Measurements from ENCODE around the gene ZACN.
"Not testable (repeated sequence)": the region's sequence is repeated elsewhere in the genome, so short reads cannot be mapped to it uniquely, and the experiment has no call there.

ZACN gene

DNA sequence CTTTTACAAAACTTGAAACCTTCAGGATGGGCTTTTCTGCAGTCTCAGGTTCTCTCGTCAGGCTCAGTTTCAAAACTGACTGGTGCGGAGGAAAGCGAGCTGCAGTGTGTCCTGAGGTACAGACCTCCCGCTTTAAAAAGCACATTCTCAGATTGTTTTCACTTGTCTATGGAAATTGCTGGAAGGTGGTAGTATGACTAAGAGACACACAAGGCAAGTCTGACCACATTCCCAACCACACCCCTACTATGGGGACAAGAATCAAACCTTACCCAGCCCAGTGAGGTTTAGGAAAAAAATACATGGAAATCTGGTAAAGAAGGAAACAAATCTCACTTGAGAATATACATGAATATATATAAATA, 24.9 kb upstream of the ZACN start:
- DNase-seq (ENCODE audit: low read depth), result no peak

DNA sequence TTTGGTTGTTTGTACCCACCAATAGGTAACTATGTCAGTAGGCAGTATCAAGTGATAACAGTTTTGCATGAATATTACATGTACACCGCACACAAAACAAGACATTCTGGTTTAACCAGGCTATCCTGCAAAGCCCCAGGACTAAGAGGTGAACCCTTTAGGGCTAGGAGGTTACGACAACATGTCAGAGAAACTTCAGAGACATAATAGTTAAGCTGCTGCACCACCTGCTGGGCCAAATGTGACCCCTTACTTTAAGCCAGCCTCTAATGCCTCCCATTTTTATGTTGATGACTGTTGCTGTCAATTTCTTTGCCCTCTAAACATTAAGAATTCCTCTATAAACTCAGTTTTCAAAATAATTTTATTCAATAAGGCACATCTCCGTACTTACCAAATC, 22.1 kb upstream of the ZACN start:
- no peak for DNase-seq (ENCODE audit: low read depth)

DNA sequence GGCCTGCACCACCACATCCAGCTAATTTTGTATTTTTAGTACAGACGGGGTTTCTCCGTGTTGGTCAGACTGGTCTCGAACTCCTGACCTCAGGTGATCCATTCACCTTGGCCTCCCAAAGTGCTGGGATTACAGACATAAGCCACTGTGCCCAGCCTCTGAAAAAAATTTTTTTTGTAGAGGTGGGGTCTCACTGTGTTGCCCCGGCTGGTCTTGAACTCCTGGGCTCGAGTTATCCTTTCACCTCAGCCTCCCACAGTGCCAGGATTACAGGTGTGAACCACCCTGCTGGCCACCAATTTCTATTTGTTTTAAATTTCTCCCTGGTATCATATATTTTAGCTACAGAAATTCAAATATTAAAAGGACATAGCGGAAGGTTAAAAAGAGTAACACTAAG, 20.7 kb upstream of the ZACN start:
- not testable (repeated sequence) for DNase-seq (ENCODE audit: low read depth)

DNA sequence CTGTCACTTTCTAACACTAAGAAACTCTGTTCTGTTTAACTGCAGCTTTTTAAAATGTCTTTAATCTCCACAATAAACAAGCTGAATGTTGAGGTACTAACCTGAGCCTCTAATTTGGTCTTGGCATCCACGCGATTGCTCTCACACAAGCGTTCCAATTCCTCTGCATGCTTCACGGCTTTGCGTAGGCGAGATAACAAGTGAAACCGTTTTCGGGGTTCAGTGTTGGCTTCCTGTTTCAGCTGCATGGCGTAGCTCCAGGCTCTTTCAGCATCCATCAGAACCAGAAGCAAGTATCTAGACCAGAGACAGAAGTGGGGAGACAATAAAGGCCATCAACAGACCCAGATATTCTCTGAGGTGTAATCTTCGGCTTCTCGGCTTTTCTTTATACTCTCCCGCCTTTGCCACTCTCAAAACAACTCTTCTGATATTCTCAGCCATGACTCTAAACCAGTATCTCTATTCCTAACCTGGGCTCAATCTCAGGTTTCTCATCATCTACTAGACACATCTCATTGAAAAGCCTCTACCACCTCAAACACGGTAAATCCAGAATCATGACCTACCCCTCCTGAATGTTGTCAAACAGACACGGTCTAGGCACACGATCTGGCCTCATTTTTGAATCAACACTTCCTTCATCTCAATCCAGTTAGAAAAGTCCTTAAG, 15.0 kb upstream of the ZACN start:
- DNase-seq (ENCODE audit: low read depth), result no peak

GRCh38 chr17:76065775-76066174, 13.2 kb upstream of the ZACN start:
- DNase-seq (ENCODE audit: low read depth), result no peak

- DNase-seq (ENCODE audit: low read depth), result no peak
Observed at GRCh38 chr17:76071531-76072147, 7.3 kb upstream of the ZACN start.

DNA sequence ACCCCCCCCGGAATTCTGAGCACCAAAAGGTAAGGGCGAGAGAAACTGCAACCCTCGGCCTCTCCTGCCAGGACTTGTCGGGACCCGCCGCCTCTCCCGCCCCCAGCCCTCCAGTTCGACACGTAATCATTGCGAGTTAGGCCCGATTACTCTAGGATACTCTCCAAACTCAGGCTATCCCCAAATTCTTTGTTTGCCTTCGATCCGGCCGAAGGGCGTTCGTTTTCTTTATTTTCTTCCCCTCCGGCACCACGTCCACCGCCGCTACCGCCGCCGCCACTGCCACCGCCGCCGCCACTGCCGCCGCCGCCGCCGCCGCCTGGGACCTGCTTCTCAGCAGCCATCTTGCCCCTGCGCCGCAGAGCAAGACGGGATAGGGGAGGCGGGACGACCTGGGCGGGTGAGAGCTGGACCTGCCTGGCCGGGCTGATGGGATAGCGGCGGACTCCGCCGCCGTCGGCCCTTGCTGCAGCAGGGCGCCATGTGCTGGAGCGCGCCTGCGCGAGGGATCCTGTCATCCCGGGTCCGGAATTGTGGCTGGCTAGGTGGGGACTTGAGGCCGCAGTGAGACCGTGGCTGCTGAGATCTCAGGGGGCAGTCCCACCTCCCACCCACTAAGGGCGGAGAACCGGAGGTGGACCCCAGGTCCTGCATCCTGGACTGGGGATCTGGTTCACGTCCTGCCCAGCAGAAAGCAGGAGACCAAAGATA, 6.7 kb upstream of the ZACN start, which contains the start of gene SRP68:
TSS of gene SRP68 (minus strand) at position 370 of the 711 bp plus-strand sequence. CDS start at position 344, 26 bp downstream.
- peak; percentile 90 for DNase-seq (ENCODE audit: low read depth)

- no peak for DNase-seq (ENCODE audit: low read depth)
Observed at GRCh38 chr17:76074390-76075363, 4.3 kb upstream of the ZACN start, which contains the start of gene GALR2. Gene GALR2, plus strand, starts transcription at chr17:76074781. Its CDS starts 103 bp downstream, at chr17:76074884.

GRCh38 chr17:76075364-76076145, 3.4 kb upstream of the ZACN start:
- no peak for DNase-seq (ENCODE audit: low read depth)

- DNase-seq (ENCODE audit: low read depth), result no peak
Observed at GRCh38 chr17:76076146-76076764, 2.7 kb upstream of the ZACN start.

DNA sequence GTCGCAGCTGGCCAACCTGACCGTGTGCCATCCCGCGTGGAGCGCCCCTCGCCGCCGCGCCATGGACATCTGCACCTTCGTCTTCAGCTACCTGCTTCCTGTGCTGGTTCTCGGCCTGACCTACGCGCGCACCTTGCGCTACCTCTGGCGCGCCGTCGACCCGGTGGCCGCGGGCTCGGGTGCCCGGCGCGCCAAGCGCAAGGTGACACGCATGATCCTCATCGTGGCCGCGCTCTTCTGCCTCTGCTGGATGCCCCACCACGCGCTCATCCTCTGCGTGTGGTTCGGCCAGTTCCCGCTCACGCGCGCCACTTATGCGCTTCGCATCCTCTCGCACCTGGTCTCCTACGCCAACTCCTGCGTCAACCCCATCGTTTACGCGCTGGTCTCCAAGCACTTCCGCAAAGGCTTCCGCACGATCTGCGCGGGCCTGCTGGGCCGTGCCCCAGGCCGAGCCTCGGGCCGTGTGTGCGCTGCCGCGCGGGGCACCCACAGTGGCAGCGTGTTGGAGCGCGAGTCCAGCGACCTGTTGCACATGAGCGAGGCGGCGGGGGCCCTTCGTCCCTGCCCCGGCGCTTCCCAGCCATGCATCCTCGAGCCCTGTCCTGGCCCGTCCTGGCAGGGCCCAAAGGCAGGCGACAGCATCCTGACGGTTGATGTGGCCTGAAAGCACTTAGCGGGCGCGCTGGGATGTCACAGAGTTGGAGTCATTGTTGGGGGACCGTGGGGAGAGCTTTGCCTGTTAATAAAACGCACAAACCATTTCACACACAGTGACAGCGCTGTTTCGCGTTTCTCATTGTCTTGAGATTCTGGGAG, 2.0 kb upstream of the ZACN start:
- DNase-seq (ENCODE audit: low read depth), result no peak

- no peak for DNase-seq (ENCODE audit: low read depth)
Observed at GRCh38 chr17:76077584-76078110, 1.3 kb upstream of the ZACN start.

DNA sequence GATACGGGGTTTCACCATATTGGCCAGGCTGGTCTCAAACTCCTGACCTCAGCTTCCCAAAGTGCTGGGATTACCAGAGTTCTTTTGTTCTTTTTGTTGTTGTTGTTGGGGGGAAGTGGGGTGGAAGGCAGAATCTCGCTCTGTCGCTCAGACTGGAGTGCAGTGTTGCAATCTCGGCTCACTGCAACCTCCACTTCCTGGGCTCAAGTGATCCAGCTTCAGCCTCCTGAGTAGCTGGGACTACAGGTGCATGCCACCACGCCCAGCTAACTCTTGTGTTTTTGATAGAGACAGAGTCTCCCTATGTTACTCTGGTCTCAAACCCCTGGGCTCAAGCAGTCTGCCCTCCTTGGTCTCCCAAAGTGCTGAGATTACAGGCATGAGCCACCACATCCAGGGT, 612 bp upstream of the ZACN start:
- DNase-seq (ENCODE audit: low read depth), result not testable (repeated sequence)

DNA sequence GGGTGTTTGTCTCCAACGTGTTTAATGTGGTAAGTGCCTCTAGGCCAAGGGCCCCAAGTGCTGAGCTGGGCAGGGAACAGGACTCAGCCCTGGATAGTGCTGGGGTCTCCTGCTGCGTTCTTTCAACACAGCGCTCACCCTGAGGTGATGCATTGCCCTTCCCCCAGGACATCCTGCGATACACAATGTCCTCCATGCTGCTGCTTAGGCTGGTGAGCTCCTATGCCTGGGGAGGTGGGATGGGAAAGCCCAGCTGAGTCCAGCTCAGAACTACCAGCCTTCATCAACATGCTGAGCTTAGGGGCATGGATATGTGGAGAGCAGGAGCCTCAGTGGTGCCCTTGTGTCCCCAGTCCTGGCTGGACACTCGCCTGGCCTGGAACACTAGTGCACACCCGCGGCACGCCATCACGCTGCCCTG, 563 bp downstream of the ZACN start:
- no peak for DNase-seq (ENCODE audit: low read depth)

GRCh38 chr17:76079956-76080767, 1.2 kb downstream of the ZACN start:
- no peak for DNase-seq (ENCODE audit: low read depth)

DNA sequence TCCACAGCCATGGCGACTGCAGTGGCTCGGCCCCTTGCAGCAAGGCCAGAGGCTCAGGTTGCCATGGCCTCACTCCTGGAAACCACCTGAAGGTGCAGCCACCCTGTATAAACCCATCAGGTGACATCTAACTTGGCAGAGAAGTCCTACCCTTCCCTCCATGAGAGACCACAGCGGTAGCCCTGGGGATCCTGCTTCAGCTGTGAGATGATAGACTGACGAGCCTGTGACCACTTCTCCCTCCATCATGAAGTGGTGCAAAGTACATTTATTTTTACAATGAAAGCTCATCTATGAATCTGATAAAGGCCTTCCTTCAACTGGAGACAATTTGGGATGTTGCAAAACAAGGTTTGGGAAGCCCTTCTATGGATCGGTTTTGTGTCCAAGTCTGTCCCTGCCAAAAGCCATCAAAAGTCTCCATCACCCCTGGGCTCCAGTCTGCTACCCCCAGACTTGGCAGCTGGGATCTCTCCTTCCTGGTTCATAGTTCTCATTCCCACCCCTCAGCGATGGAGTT, 1.8 kb downstream of the ZACN start:
- DNase-seq (ENCODE audit: low read depth), result no peak

DNA sequence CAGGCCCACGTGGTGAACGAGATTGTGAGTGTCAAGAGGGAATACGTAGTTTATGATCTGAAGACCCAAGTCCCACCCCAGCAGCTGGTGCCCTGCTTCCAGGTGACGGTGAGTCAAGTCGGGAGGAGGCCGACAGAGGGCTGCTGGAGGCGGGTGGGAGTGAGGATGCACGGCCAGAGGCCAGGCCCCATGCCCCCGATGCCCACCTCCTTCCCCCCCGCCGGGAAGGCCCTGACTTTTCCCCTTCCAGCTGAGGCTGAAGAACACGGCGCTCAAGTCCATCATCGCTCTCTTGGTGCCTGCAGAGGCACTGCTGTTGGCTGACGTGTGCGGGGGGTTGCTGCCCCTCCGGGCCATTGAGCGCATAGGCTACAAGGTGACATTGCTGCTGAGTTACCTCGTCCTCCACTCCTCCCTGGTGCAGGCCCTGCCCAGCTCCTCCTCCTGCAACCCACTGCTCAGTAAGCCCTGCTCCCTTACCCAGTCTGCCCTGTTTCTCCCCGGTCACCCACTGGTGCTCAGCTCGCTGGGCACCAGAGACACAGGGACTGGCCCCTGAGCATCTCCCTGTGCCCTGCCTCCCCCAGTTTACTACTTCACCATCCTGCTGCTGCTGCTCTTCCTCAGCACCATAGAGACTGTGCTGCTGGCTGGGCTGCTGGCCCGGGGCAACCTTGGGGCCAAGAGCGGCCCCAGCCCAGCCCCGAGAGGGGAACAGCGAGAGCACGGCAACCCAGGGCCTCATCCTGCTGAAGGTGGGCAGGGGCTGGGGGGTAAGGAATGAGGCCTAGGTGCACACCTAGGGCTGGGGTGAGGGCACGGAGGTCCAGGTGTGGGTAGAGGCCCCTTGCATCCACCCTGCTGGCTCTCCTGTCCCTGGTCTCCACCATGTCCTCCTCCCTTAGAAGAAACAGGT, 2.6 kb downstream of the ZACN start:
- no peak for DNase-seq (ENCODE audit: low read depth)
